Kidney (tissue), 14 donors: ENCODE results near the gene MUC6. TPM values are rescaled to one million over a fixed set of nuclear protein-coding genes. Genes with fewer than 3 reads are reported as not detected.

Source experiments
- DNase-seq, 5 donors: peaks; one replicate each; pipeline ENCODE4 v3.0.0-alpha.2; 2013 to 2020
- FAIRE-seq: peaks from 2 replicates; lab custom pipeline; 2012; peaks lifted over from hg19 to GRCh38; lab: Jason Lieb, UNC
- H3K27ac ChIP-seq, 2 donors: one replicate each; pipeline ENCODE4 v1.7.0; 2013; ENCODE audit warnings: low read depth in 2 of 2, low read length in 2 of 2, inconsistent platforms in 1 of 2
- H3K27me3 ChIP-seq: one replicate; pipeline ENCODE4 v1.7.1; 2013; ENCODE audit warnings: low read length, inconsistent platforms; ENCODE audit not compliant: control insufficient read depth, insufficient read depth
- H3K36me3 ChIP-seq, 3 donors: one replicate each; pipeline versions ENCODE4 v1.7.0 to v1.7.1; 2013; ENCODE audit warnings: low read length in 3 of 3, control low read depth in 1 of 3, inconsistent platforms in 1 of 3; ENCODE audit not compliant: insufficient read depth in 3 of 3, control insufficient read depth in 2 of 3
- H3K4me1 ChIP-seq, 3 donors: one replicate each; pipeline versions ENCODE4 v1.7.0 to v1.7.1; 2013; ENCODE audit warnings: low read length in 3 of 3, inconsistent platforms in 1 of 3, low read depth in 1 of 3; ENCODE audit not compliant: control insufficient read depth in 2 of 3, insufficient read depth in 2 of 3
- H3K4me3 ChIP-seq, 3 donors: one replicate each; pipeline versions ENCODE4 v1.7.0 to v1.8.1; 2013; ENCODE audit warnings: low read length in 3 of 3, control low read depth in 1 of 3, inconsistent platforms in 1 of 3
- H3K9ac ChIP-seq, 3 donors: one replicate each; pipeline versions ENCODE4 v1.7.0 to v1.7.1; 2013; ENCODE audit warnings: low read length in 3 of 3, control low read depth in 1 of 3, inconsistent platforms in 1 of 3
- H3K9me3 ChIP-seq, 3 donors: one replicate each; pipeline versions ENCODE4 v1.7.0 to v1.7.1; 2013; ENCODE audit warnings: low read length in 3 of 3, control low read depth in 1 of 3, inconsistent platforms in 1 of 3; ENCODE audit not compliant: control insufficient read depth in 2 of 3, insufficient read depth in 1 of 3
- intact Hi-C: fragments of 100-400 bp; cut with DNase I; formaldehyde crosslinking; loops from one replicate; pipeline ENCODE4 v1.11.1; 2022
- polyA plus RNA-seq: library from polyadenylated mRNA; stranded (reverse); fragments of 350-450 nt; fragmentation: Illumina TruSeq; extraction: RNeasy Lipid Tissue Mini Kit (QIAGEN cat#74804); gene quantifications from one replicate; pipeline ENCODE4 v1.2.3, GENCODE V29; 2014; ENCODE audit warnings: low read depth, low replicate concordance; ENCODE audit not compliant: insufficient read depth
- total RNA-seq: library from RNA; stranded (reverse); fragmentation: NEBNext Ultra II Directional; extraction: Animal tissue kit (Norgen Biotek cat#: 25700); gene quantifications from one replicate; pipeline ENCODE4 v1.2.1, GENCODE V29; 2021
- TF ChIP-seq, protein P1 (sequence below): IDR thresholded peaks from 3 replicates; pipeline ENCODE4 v1.5.1; 2012; ENCODE audit warnings: mild to moderate bottlenecking, moderate library complexity, borderline replicate concordance; ENCODE audit not compliant: insufficient read depth; ENCODE audit errors: extremely low read depth
- donor health status: control.
- donor health status: control.
- donor health status: control.
- donor health status: control.
- donor health status: control.
- donor health status: DM: yes; HTN: yes; CAD: no.
- donor health status: Normal renal cell carcinoma (clear cell type).

MUC6 gene
- total and polyA plus RNA-seq, 2 donors from 2014 or later, result 1.1 to 3.0 TPM

DNA sequence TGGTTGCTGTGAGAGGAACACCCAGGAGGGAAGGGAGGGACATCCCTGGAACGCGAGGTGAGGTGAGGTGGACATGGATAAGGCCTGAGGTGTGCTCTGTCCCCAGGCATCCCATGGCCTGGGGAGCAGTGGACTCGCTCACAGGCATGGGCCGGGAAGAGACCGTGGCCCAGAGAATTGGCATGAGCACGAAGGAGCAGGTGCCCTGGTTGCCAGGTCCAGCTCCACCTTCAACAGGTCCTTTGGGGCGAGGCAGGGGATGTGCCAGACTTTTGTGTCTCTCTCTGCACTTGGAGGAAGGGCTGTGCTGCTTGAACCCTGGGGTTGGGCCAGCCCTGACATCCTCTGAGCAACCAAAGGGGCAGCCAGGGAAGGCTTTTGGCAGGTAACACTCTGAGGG is 21.5 kb downstream of the MUC6 start:
- TF ChIP-seq, protein P1, sequence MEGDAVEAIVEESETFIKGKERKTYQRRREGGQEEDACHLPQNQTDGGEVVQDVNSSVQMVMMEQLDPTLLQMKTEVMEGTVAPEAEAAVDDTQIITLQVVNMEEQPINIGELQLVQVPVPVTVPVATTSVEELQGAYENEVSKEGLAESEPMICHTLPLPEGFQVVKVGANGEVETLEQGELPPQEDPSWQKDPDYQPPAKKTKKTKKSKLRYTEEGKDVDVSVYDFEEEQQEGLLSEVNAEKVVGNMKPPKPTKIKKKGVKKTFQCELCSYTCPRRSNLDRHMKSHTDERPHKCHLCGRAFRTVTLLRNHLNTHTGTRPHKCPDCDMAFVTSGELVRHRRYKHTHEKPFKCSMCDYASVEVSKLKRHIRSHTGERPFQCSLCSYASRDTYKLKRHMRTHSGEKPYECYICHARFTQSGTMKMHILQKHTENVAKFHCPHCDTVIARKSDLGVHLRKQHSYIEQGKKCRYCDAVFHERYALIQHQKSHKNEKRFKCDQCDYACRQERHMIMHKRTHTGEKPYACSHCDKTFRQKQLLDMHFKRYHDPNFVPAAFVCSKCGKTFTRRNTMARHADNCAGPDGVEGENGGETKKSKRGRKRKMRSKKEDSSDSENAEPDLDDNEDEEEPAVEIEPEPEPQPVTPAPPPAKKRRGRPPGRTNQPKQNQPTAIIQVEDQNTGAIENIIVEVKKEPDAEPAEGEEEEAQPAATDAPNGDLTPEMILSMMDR, result no peak

DNA sequence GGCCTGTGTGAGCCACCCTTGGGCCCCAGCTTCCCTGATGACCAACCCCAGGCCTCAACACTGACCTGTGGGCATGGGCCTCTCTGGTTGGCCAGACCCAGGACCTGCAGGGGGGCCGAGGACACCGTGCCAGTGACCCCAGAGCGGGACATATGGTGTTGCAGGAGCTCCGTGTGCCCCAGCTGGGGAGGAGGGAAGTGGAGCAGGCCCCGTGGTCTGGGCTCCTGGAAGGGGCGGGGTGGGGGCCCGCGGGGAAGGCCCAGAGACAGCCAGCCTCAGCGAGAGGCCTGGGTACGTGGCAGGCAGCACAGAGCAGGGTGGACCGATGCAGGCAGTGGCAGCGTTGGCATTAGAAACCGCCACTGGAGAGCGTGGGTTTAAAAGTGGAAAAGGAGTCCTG is 22.2 kb downstream of the MUC6 start:
- DNase-seq, result no peak
- no peak for FAIRE-seq
- Histone ChIP-seq H3K4me3 (no peak overlapping the region), H3K9ac (no peak overlapping the region), H3K27ac (no peak overlapping the region), H3K36me3 (peaks cover 0 to 24% (median 11%) of the 10 kb centered on the region in 3 donors), H3K9me3 (no peaks in the 10 kb centered on the region), H3K27me3 (no peaks in the 10 kb centered on the region), H3K4me1 (no peaks in the 10 kb centered on the region)
- intact Hi-C loops, result no loop called here
- TF ChIP-seq, protein P1, result no peak

More for the DNA sequence above, 21.5 kb downstream of the MUC6 start:
- FAIRE-seq (no peak), DNase-seq (no peak)
- Histone ChIP-seq H3K9ac (no peak overlapping the region), H3K27me3 (no peaks in the 10 kb centered on the region), H3K36me3 (peaks cover 0 to 18% (median 6%) of the 10 kb centered on the region in 3 donors), H3K27ac (no peak overlapping the region), H3K9me3 (no peaks in the 10 kb centered on the region), H3K4me3 (no peak overlapping the region), H3K4me1 (no peaks in the 10 kb centered on the region)
- intact Hi-C loops, result no loop called here

DNA sequence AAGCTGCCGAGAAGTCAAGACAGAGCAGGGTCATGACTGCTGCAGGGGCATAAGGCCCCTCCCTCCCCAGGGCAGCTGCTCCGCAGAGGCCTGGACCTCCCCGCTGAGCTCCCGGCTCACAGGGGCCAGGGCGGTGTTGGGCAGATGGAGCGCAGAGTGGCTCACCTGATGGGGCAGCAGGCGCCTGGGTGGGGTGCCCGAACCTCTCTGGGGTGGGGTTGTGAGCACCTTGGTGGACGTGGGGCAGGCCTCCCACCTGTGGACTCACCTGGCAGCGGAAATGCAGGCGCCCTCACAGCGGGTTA is 22.9 kb downstream of the MUC6 start:
- Histone ChIP-seq H3K9me3 (no peaks in the 10 kb centered on the region), H3K36me3 (peaks cover 0 to 27% (median 12%) of the 10 kb centered on the region in 3 donors), H3K4me3 (no peak overlapping the region), H3K4me1 (no peaks in the 10 kb centered on the region), H3K27me3 (no peaks in the 10 kb centered on the region), H3K27ac (no peak overlapping the region), H3K9ac (no peak overlapping the region)
- intact Hi-C loops, result no loop called here
- no peak for FAIRE-seq
- no peak for DNase-seq
- TF ChIP-seq, protein P1, result no peak
